BJ (cell line): ENCODE results near the gene ALS2. TPM values are rescaled to one million over a fixed set of nuclear protein-coding genes. Genes with fewer than 3 reads are reported as not detected.

Experiments used
- CTCF ChIA-PET: fragments of 350-600 bp; formaldehyde crosslinking; extraction: SDS; loops from one replicate; lab custom pipeline; 2021; ENCODE audit warnings: antibody characterized with exemption, inconsistent platforms; lab: Yijun Ruan, JAX
- POLR2A ChIA-PET: fragments of 300-600 bp; sonication (Branson Sonifier 250); formaldehyde crosslinking; extraction: SDS; loops from one replicate; lab custom pipeline; 2021; ENCODE audit warnings: antibody characterized with exemption; lab: Charles Lee
- DNase-seq: peaks from one replicate; pipeline ENCODE4 v3.0.0-alpha.2; 2011; ENCODE audit warnings: low read depth
- H3K27me3 ChIP-seq: 2 replicates; pipeline ENCODE4 v1.6.0; 2011; ENCODE audit warnings: low read length; ENCODE audit not compliant: control insufficient read depth, insufficient read depth
- H3K36me3 ChIP-seq: 2 replicates; pipeline ENCODE4 v1.5.1; 2011; ENCODE audit warnings: low read length; ENCODE audit not compliant: control insufficient read depth, insufficient read depth
- H3K4me3 ChIP-seq: 2 replicates; pipeline ENCODE4 v1.5.1; 2011; ENCODE audit warnings: low read depth, mild to moderate bottlenecking, control low read depth, low read length
- CTCF ChIP-seq: IDR thresholded peaks from 2 replicates; pipeline ENCODE4 v1.5.1; 2011; ENCODE audit warnings: low read depth, mild to moderate bottlenecking, control low read depth, inconsistent platforms, low read length, moderate library complexity; ENCODE audit not compliant: insufficient read depth
- polyA plus RNA-seq: library from polyadenylated mRNA; depleted of rRNA; stranded (reverse); fragments of >200 nt; gene quantifications from 2 replicates; pipeline ENCODE4 v1.2.3, GENCODE V29; 2011

ALS2 gene
- polyA plus RNA-seq, 1 experiment, result 20.5 TPM

GRCh38 chr2:201794294-201794693 is 13.6 kb upstream of the ALS2 start:
- H3K4me3 ChIP-seq, result no peak overlapping the region
- DNase-seq, result no peak
- H3K27me3 ChIP-seq, result no peaks in the 10 kb centered on the region
- CTCF ChIA-PET, result interaction anchor here (0.6 to 1.4 kb wide), 8 partner anchors 11 to 627 kb away, joined by 3 to 7 read pairs (median 3); no protein-coding TSS in a partner anchor
- H3K36me3 ChIP-seq, result no peaks in the 10 kb centered on the region
- no peak for TF ChIP-seq CTCF
- POLR2A ChIA-PET, result no interaction called here

- Histone ChIP-seq H3K27me3 (no peaks in the 10 kb centered on the region), H3K4me3 (no peak overlapping the region), H3K36me3 (no peaks in the 10 kb centered on the region)
- CTCF ChIA-PET, result interaction anchor here (0.6 to 1.4 kb wide), 8 partner anchors 11 to 628 kb away, joined by 3 to 7 read pairs (median 3); no protein-coding TSS in a partner anchor
- no peak for TF ChIP-seq CTCF
- POLR2A ChIA-PET, result no interaction called here
- DNase-seq, result no peak
Observed at GRCh38 chr2:201793631-201794030, 12.9 kb upstream of the ALS2 start.

GRCh38 chr2:201790989-201791388 is 10.3 kb upstream of the ALS2 start:
- no peak for DNase-seq
- no peak overlapping the region for H3K4me3 ChIP-seq
- ChIA-PET POLR2A (no interaction called here), CTCF (interaction anchor here (0.6 kb wide), 1 partner anchor 98 kb away, joined by 4 read pairs; no protein-coding TSS in a partner anchor)
- H3K27me3 ChIP-seq, result no peaks in the 10 kb centered on the region
- no peak for TF ChIP-seq CTCF
- no peaks in the 10 kb centered on the region for H3K36me3 ChIP-seq

- no peak overlapping the region for H3K4me3 ChIP-seq
- POLR2A ChIA-PET, result no interaction called here
- DNase-seq, result no peak
- CTCF ChIA-PET, result interaction anchor here (0.6 kb wide), 1 partner anchor 99 kb away, joined by 4 read pairs; no protein-coding TSS in a partner anchor
- no peaks in the 10 kb centered on the region for H3K36me3 ChIP-seq
- no peaks in the 10 kb centered on the region for H3K27me3 ChIP-seq
- TF ChIP-seq CTCF, result no peak
Observed at GRCh38 chr2:201790291-201790690, 9.6 kb upstream of the ALS2 start.

GRCh38 chr2:201789395-201789794 is 8.7 kb upstream of the ALS2 start:
- no peak for TF ChIP-seq CTCF
- H3K4me3 ChIP-seq, result no peak overlapping the region
- POLR2A ChIA-PET, result no interaction called here
- no peak for DNase-seq
- H3K27me3 ChIP-seq, result no peaks in the 10 kb centered on the region
- H3K36me3 ChIP-seq, result no peaks in the 10 kb centered on the region
- CTCF ChIA-PET, result interaction anchor here (1.5 to 1.6 kb wide), 2 partner anchors 246 to 389 kb away, joined by 3 read pairs; no protein-coding TSS in a partner anchor
